GM12892 (cell line): ENCODE measurements around the gene SLIT3.

Source experiments
- POLR2A ChIP-seq: IDR thresholded peaks from 2 replicates; pipeline ENCODE4 v1.6.1; 2011; ENCODE audit warnings: low read depth, low read length, control low read depth
- POLR2AphosphoS5 ChIP-seq: IDR thresholded peaks from 2 replicates; pipeline ENCODE4 v1.6.1; 2011; ENCODE audit warnings: low read depth, low read length, control low read depth
- TAF1 ChIP-seq: IDR thresholded peaks from 2 replicates; pipeline ENCODE4 v1.6.1; 2011; ENCODE audit warnings: low read depth, mild to moderate bottlenecking, control low read depth, low read length, borderline replicate concordance

DNA sequence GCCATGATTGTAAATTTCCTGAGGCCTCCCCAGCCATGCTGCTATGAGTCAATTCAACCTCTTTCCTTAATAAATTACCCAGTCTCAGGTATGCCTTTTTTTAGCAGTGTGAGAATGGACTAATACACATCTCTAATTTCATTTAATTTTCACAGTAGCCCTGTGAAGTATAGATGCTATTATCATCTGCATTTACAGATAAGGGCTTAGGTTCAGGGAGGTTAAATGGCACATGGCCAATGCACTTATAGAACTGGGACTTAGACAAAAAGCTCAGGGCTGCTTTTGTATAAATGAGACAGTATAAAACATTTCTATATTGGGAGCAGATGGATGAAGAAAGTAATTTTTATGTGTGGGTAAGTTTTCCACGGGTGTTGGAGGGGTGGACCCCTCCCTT is 658.9 kb downstream of the SLIT3 start:
- TF ChIP-seq POLR2AphosphoS5 (no peak), POLR2A (no peak), TAF1 (no peak)
